ENCODE data around the gene SRPK1.

Gene SRPK1

DNA sequence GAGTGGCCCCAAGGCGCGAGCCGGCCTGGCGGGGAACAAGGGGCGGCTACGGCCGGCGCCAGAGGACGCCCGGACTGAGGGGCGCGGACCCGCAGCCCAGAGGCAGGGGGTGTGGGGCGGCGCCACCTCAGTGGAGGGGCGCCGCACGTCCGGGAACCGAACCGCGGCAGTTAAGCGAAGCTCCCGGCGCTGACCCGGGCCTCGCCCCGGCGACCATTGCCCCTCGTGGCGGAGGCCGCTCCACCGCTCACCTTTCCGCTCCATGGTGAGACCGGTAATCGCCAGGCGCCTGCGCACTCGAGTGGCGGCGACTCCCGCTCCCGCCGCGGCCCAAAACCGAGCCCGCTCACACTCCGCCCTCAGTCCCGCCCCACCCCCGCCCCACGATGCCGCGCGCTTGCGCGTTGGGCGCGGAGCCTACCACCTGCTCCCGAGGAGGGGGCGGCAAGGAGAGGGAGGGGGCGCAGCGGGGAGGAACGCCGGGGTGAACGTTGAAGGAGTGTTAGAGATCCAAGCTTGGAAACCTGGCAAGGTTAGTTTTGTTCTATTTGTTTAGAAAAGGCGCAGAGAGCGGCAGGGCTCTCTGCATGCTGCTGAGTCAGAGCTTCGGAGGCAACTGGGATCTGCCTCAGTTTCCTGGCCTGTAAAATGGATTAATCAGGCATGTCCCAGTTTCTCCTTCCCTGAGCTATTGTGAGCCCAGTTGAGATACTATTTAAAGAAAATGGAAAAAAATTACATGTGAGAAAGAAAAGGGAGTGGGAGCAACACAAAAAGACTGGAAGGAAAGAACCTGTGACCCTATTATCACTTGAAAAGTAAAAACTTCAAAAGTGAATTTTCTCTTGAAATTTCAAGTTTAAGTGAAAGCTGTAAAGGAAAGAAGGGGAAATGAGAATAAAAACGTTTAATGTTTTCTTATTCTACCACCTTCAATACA is at the start of gene SRPK1:
SRPK1 (minus strand) TSS at position 306 of the 940 bp plus-strand sequence; CDS start at position 264, 42 bp downstream.
- peak; percentile 98 for DNase-seq
- peak within 1 kb of the TSS; percentile 94 for H3K27ac ChIP-seq
- TF ChIP-seq, protein P1, sequence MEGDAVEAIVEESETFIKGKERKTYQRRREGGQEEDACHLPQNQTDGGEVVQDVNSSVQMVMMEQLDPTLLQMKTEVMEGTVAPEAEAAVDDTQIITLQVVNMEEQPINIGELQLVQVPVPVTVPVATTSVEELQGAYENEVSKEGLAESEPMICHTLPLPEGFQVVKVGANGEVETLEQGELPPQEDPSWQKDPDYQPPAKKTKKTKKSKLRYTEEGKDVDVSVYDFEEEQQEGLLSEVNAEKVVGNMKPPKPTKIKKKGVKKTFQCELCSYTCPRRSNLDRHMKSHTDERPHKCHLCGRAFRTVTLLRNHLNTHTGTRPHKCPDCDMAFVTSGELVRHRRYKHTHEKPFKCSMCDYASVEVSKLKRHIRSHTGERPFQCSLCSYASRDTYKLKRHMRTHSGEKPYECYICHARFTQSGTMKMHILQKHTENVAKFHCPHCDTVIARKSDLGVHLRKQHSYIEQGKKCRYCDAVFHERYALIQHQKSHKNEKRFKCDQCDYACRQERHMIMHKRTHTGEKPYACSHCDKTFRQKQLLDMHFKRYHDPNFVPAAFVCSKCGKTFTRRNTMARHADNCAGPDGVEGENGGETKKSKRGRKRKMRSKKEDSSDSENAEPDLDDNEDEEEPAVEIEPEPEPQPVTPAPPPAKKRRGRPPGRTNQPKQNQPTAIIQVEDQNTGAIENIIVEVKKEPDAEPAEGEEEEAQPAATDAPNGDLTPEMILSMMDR (IDR thresholded peaks at IDR 0.05; ENCODE audit: low read depth, low read length) = 0 out of 2 replicates have a peak, but pooled peaks have one; percentile 22
- no peaks in the 10 kb centered on the region for H3K9me3 ChIP-seq (ENCODE audit: severe bottlenecking)
- H3K4me3 ChIP-seq (ENCODE audit: low read depth, low read length) = peak within 1 kb of the TSS; percentile 80
- no peaks in the 10 kb centered on the region for H3K27me3 ChIP-seq (ENCODE audit: insufficient read depth, low read depth, severe bottlenecking)
- peaks cover 38% of the 10 kb centered on the region for H3K36me3 ChIP-seq

DNA sequence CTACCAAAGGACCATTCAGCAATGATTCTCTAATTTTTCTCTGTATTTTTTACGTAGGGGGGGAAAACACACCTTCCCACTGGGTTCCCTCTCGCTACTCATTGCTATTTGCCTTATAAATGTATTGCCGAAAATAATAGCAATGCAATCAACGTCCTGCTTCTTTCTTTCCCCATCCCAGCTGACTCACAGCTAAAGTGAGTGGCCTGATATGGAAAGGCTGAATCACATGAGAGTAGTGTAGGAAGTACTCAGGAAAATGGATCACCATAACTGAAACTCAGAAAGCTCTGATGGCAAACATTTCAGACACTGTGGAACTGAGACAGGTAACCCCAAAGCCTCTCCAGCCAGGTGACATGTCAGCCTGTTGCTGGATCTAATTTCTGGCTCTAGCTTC is 49.3 kb upstream of the SRPK1 start:
- TF ChIP-seq, protein P1 (IDR thresholded peaks at IDR 0.05; ENCODE audit: low read depth, low read length) = no peak
- H3K9me3 ChIP-seq (ENCODE audit: severe bottlenecking) = no peaks in the 10 kb centered on the region
- H3K27me3 ChIP-seq (ENCODE audit: insufficient read depth, low read depth, severe bottlenecking) = no peaks in the 10 kb centered on the region
- H3K4me3 ChIP-seq (ENCODE audit: low read depth, low read length) = no peak overlapping the region
- no peak overlapping the region for H3K27ac ChIP-seq
- DNase-seq = no peak
- no peaks in the 10 kb centered on the region for H3K36me3 ChIP-seq

GRCh38 chr6:35969646-35970045 is 48.7 kb upstream of the SRPK1 start:
- H3K36me3 ChIP-seq = no peaks in the 10 kb centered on the region
- H3K27me3 ChIP-seq (ENCODE audit: insufficient read depth, low read depth, severe bottlenecking) = no peaks in the 10 kb centered on the region
- no peaks in the 10 kb centered on the region for H3K9me3 ChIP-seq (ENCODE audit: severe bottlenecking)
- DNase-seq = no peak
- no peak overlapping the region for H3K4me3 ChIP-seq (ENCODE audit: low read depth, low read length)
- TF ChIP-seq, protein P1 (IDR thresholded peaks at IDR 0.05; ENCODE audit: low read depth, low read length) = no peak
- H3K27ac ChIP-seq = no peak overlapping the region

GRCh38 chr6:35968821-35969220 is 47.9 kb upstream of the SRPK1 start:
- Histone ChIP-seq H3K9me3 (ENCODE audit: severe bottlenecking) (no peaks in the 10 kb centered on the region), H3K27me3 (ENCODE audit: insufficient read depth, low read depth, severe bottlenecking) (no peaks in the 10 kb centered on the region), H3K4me3 (ENCODE audit: low read depth, low read length) (no peak overlapping the region), H3K36me3 (no peaks in the 10 kb centered on the region), H3K27ac (no peak overlapping the region)
- DNase-seq = no peak
- TF ChIP-seq, protein P1 (IDR thresholded peaks at IDR 0.05; ENCODE audit: low read depth, low read length) = no peak

DNA sequence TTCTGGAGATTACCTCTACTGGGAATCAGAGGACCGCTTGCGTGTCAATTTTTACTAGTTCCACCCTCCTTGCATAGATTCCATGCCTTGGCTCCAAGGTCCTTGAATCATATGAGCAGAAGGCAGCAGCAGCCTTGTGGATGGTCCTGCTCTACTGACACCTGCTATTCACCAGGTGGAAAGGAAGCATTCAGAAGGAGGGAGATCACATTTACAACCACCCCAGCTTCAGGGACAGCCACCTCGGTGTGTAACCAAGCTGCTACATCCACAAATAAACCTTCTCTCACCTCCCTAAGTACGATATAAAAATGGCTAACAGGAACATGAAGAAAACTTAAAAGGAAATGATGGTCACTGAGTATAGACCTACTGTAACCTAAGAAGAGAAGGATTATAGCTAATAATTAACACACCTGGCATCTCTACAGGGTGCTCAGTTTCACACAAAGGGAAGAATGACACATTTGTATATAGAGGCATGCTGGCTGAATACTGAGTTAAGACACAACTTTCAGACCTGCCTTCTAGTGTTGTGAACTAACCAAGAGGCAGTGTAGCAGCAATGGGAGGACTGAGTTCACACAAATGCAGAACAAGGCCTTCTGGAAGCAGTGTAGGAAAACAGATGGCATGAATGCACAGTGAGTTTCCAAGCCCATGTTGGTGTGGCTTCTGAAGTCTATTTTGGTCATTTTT is 46.3 kb upstream of the SRPK1 start:
- Histone ChIP-seq H3K9me3 (ENCODE audit: severe bottlenecking) (no peaks in the 10 kb centered on the region), H3K27me3 (ENCODE audit: insufficient read depth, low read depth, severe bottlenecking) (no peaks in the 10 kb centered on the region), H3K4me3 (ENCODE audit: low read depth, low read length) (no peak overlapping the region), H3K36me3 (no peaks in the 10 kb centered on the region), H3K27ac (no peak overlapping the region)
- TF ChIP-seq, protein P1 (IDR thresholded peaks at IDR 0.05; ENCODE audit: low read depth, low read length) = no peak
- DNase-seq = no peak

All from WERI-Rb-1 (cell line).